ENCODE measurements around the gene TTC38. TPM values are rescaled to one million over a fixed set of nuclear protein-coding genes. Genes with fewer than 3 reads are reported as not detected.

The TTC38 gene
- total RNA-seq, 1 donor from 2014 or later: 60.7 TPM

DNA sequence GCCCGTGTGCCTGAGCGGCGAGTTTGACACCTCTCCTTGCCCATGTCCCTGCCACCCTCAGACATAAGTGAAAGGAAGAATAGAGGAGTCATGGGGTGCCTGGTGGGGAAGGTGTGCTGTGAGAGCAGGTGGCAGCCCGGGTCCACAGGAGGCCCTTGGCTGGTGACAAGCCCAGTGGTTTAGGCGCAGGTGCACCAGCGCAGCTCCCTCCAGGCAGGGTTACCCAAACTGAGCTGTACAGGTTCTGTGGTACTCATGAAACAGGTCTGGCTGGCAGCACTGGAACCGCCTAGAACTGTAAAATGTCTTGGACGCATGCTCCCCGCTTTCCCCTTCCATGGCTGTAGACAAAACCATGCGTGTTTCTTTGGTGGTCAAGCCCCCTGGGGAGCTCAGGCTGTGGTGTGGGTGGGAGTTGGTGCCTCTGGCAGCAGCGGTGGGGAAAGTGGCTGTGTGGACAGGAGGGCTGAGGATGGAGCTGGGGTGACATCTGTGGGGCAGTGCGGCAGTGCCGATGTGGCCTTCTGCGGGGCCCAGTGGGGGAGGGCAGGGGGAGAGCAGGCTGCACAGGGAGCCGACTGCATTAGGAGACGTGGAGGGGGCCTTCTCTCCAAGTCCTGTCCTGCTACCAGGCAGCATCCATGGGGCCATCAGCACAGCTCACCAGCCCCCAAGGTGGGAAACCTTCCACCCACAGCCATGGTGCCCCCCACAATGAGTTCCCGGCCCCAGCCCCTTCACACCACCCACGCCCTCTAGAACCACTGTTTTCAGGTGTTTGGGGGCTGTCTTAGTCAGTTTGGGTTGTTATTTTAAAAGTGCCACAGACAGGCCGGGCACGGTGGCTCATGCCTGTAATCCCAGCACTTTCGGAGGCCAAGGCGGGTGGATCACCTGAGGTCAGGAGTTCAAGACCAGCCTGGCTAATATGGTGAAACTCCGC lies 23.3 kb downstream of the TTC38 start:
- DNase-seq (ENCODE audit: low read depth): no peak
- H3K4me3 ChIP-seq (ENCODE audit: low read depth, low read length): no peak overlapping the region

DNA sequence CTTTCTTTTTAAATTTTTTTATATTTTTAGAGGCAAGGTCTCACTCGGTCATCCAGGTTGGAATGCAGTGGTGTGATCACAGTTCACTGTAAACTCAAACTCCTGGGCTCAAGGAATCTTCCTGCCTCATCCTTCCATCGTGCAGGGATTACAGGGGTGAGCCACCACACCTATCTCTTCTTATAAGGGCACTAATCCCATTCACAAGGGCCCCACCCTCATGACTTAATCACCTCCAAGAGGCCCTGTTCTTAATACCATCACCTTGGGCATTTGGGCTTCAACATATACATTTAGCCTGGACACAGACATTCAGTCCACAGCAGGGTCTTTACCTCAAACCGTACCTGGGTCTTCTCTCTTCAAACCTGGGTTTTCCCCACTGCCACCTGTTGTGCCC lies 24.4 kb downstream of the TTC38 start:
- TF ChIP-seq, protein P1, sequence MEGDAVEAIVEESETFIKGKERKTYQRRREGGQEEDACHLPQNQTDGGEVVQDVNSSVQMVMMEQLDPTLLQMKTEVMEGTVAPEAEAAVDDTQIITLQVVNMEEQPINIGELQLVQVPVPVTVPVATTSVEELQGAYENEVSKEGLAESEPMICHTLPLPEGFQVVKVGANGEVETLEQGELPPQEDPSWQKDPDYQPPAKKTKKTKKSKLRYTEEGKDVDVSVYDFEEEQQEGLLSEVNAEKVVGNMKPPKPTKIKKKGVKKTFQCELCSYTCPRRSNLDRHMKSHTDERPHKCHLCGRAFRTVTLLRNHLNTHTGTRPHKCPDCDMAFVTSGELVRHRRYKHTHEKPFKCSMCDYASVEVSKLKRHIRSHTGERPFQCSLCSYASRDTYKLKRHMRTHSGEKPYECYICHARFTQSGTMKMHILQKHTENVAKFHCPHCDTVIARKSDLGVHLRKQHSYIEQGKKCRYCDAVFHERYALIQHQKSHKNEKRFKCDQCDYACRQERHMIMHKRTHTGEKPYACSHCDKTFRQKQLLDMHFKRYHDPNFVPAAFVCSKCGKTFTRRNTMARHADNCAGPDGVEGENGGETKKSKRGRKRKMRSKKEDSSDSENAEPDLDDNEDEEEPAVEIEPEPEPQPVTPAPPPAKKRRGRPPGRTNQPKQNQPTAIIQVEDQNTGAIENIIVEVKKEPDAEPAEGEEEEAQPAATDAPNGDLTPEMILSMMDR (conservative IDR thresholded peaks at IDR 0.05; ENCODE audit: low read depth, low read length): no peak
- no peak overlapping the region for H3K4me3 ChIP-seq (ENCODE audit: low read depth, low read length)
- DNase-seq (ENCODE audit: low read depth): no peak

More for the DNA sequence above, 23.3 kb downstream of the TTC38 start:
- TF ChIP-seq, protein P1 (conservative IDR thresholded peaks at IDR 0.05; ENCODE audit: low read depth, low read length): no peak

DNA sequence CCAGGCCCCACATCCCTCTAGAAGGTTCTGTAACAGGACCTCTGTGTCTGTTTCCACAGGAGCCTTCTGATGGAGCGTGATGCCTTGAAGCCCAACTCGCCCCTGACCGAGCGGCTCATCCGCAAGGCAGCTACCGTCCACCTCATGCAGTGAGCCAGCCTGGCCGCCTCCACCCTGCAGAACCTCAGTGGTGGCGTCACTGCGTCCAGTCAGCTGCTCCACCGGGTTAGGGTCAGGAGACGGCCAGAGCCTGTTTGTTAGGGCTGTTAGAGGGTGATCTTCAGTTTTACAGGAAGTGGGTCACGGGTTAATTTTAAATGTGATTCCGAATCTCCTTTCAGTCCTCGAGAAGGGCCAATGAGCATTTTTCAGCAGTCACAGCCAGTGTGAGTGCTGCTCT lies 24.9 kb downstream of the TTC38 start:
- no peak overlapping the region for H3K4me3 ChIP-seq (ENCODE audit: low read depth, low read length)
- TF ChIP-seq, protein P1 (conservative IDR thresholded peaks at IDR 0.05; ENCODE audit: low read depth, low read length): no peak
- DNase-seq (ENCODE audit: low read depth): no peak

DNA sequence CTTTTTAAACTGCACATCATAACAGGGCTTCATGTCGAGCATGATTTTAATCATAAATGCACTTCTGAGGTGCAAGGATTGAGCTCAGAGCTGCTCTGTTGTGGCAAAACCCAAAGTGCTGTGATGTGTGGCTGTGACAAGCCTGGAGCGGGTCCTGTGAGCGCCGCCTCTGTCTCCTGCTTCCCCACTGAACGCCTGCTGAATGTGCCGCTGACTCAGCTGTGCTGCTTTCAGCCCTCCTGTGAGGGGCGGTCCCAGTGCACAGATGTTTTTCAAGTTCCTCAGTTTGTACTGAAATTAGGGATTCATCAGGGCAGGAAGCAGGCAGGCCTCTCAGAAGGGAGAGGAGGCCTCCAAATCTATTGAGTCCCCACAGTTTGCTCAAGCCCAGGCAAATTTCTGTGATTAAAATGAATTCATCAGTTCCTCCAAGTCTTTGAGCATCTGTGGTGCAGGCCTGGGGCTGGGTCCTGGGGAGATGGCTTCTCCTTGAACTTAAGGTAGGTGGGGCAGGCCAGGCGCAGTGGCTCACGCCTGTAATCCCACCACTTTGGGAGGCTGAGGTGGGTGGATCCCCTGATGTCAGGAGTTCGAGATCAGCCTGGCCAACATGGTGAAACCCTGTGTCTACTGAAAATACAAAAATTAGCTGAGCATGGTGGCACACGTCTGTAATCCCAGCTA lies 25.9 kb downstream of the TTC38 start:
- H3K4me3 ChIP-seq (ENCODE audit: low read depth, low read length): no peak overlapping the region
- no peak for DNase-seq (ENCODE audit: low read depth)
- TF ChIP-seq, protein P1 (conservative IDR thresholded peaks at IDR 0.05; ENCODE audit: low read depth, low read length): no peak

DNA sequence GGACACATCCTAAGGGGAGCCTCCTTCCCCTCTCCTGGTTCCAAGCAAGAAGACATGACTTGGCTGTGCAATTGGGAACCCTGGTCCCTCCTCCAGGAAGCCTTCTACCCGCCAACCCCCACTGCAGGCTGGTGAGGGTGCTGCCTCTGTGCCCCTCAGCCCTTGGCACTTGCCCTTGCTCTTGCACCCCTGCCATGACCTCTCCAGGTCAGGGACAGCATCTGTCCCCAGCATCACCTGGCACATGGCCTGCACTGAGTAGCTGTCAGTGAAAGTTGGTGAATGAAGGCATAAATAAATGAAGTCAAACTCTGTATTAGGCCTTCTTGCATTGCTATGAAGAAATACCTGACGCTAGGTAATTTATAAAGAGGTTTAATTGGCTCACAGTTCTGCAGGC lies 27.0 kb downstream of the TTC38 start:
- DNase-seq (ENCODE audit: low read depth): no peak
- H3K4me3 ChIP-seq (ENCODE audit: low read depth, low read length): no peak overlapping the region
- TF ChIP-seq, protein P1 (conservative IDR thresholded peaks at IDR 0.05; ENCODE audit: low read depth, low read length): no peak

DNA sequence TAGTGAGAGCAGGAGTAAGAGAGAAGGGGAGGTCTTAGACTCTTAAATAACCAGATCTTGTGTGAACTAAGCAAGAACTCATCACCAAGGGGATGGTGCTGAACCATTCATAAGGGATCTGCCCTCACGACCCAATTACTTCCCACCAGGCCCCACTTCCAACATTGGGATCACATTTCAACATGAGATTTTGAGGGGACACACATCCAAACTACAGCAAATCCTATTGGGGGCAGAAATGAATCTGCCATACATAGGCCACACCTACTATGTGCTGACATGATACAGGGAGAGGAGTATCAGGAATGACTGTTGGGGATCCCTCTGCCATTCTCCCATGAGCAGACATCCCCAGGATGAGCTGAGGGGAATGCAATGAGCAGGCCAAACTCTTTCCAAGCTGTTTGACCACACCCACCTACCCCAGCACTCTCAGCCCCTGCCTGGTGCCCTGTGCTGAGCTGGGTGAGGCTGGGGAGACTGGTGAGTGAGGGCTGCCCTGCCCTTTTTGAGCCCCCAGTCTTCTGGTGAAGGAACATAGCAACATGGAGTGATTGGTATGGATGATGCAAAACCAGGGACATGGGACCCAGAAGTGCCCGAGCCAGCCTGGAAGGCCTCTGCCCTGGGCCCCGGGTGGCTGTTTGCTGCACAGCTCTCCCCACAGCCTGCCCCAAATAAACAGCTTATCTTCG lies 27.6 kb downstream of the TTC38 start:
- peak overlapping the region; percentile 79 for H3K4me3 ChIP-seq (ENCODE audit: low read depth, low read length)
- no peak for DNase-seq (ENCODE audit: low read depth)
- TF ChIP-seq, protein P1 (conservative IDR thresholded peaks at IDR 0.05; ENCODE audit: low read depth, low read length): no peak

All from epithelial cell of proximal tubule (primary cell).